Lower leg skin (tissue), 3 donors: ENCODE measurements around the gene S100A1.

ENCODE experiments used
- CTCF ChIP-seq, 3 donors: fragments of 450-650 bp; IDR thresholded peaks; one replicate each; pipeline ENCODE4 v1.5.1; 2016; ENCODE audit warnings: antibody characterized with exemption in 3 of 3, mild to moderate bottlenecking in 3 of 3, moderate library complexity in 2 of 3
- POLR2A ChIP-seq, 2 donors: fragments of 450-650 bp; IDR thresholded peaks; one replicate each; pipeline ENCODE4 v1.6.1; 2016 to 2017; ENCODE audit warnings: antibody characterized with exemption in 2 of 2, mild to moderate bottlenecking in 1 of 2, moderate library complexity in 1 of 2

DNA sequence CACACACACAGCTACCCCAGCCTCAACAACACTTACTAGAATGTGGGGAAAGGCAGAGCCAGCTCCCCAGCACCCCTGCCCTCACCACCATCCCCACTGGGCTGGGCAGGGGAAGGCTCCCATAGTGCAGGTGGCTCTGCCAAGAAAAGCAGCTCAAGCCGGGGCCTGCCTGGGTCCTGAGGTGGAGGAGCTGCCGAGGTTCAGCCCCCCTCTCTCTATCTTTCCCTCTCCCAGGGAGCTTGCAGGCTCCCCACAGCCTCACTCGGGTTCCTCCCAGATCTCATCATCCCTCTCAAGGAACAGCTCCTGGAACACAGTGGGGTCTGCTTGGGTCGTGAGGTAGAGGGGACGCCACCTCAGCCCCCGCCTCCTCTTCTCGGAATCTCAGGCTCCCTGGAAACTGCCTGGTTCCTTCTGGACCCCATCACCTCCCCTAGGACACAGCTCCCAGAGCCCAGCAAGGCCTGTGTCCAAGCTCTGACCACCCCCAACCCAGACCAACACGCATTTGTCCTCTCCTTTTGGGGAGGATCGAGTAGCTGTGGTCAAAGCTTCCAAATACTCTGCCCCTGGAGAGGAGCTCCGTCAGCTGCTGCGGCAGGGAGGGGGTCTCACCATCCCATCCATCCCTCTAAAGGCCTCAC lies 16.0 kb upstream of the S100A1 start:
- TF ChIP-seq CTCF (IDR thresholded peaks at IDR 0.05) (no peak), POLR2A (IDR thresholded peaks at IDR 0.05) (no peak)
